CD4-positive, alpha-beta T cell treated with Interleukin-17A for 4 hours (primary cell): ENCODE data around the gene COL19A1.

Experiments
- DNase-seq: peaks from one replicate; pipeline ENCODE4 v3.0.0-alpha.2; 2020; ENCODE audit warnings: mixed read lengths

The COL19A1 gene

DNA sequence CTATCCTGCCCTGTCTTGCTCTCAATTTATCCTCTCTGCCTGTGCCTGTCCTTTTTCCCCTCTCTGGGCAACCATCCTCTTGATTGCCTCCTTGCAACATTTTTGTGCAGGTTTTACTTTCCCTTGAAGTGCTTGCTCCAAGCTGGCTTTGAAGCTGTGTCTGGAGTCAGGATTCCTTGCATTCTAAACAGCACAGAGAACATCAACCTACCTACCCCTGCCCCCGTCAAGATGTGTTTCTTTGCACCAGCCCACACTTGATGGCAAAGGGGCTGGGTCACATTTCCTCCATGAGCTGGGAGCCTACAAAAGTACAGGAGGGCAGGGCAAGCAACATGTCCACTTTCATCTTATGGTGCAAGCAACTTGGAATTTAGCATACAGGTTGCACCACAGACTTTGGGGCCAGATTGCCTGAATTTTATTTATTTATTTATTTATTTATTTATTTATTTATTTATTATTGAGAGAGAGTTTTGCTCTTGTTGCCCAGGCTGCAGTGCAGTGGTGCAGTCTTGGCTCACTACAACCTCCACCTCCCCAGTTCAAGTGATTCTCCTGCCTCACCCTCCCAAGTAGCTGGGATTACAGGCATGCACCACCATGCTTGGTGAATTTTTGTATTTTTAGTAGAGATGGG, 206.3 kb downstream of the COL19A1 start:
- no peak for DNase-seq

DNA sequence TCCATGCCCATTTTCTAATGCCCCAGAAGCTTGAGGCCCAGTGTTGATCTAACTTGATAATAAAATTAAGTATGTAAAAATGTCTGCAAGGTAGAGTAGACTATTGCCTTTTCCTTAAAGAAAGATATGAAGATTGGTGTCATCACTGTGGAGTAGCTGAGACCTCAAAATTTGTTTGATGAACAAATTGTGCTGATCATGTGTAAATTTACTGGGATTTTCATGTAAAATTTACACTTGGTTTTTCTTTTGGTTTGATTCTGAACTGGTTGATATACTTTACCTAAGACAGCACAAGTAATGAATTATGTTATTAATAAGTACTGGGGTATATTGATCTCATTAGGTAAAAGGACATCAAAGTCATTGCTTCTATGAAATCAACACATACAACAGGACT, 207.3 kb downstream of the COL19A1 start:
- no peak for DNase-seq

DNA sequence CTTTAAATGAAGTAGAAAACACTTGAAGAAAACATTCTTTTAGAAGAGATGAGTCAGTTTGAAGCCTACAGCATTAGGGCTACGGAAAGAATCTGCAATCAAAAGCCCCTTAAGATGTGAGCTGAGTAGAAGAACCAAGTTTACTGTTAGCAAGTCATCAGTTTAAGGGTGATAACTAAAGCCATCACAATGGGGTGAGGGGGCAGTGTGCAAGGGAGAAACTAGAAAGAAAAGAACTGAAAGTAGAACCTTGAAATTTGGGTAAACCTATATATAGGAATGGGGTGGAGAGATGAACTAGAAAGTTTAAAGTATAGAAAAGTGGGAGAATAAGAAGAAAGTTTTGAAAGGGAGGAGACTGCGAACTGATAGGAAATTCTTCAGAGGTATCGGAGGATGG, 212.9 kb downstream of the COL19A1 start:
- DNase-seq, result no peak

DNA sequence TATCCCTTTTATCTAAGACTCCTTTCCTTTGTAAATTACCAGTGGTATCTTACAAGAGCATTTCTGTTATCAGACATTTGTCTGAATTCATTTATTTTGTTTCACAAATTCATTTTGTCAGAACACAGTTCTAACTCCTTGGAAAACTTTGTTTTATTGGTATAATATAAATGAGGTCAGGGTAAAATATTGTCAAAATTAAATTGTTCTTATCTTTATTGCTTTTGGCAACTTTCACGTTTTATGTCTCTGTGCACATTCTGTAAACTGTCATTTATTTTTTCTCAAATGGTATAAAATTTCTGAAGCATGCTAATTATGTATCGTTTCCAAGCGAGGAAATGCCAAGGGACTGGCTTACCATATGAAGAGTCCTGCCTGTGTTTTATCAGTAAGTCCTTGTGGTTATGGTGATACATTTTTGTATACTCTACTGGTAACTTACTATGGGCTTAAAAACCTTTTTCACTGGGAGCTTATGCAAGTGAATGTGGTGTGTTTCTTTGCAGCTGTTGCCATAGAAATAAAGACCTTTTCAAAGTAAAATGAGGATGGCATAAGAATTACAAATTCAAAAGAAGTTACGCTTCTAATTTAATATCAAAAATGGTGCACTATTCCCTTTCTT, 214.2 kb downstream of the COL19A1 start:
- no peak for DNase-seq

DNA sequence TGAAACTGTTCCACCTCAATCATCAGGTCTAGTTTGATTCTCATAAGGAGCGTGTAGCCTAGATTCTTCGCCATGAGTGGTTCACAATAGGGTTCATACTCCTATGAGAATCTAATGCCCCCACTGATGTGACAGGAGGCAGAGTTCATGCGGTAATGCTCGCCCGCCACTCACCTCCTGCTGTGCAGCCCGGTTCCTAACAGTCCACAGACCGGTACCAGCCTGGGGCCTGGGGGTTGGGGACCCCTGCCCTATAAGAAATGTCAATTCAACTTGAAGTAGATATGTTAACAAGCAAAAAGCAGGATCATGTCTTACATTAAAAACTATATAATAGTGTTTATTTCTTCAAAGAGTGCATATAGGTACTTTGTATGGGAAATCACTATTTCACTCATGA, 216.5 kb downstream of the COL19A1 start:
- no peak for DNase-seq

DNA sequence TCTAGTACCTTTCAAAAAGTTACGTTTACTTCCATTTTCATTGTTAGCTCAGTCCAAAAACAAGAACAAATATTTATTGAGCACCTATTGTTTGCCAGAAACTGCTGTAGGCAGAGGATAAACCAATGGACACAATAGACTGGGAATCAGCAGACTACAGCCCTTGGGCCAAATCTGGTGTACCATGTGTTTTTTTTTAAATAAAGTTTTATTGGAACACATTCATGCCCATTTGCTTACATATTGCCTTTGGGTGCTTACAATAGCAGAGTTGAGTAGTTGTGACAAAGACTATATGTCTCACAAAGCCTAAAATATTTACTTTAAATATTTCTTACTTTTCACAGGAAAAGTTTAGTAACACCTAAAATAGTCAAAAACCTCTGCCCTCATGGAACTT, 220.4 kb downstream of the COL19A1 start:
- no peak for DNase-seq

DNA sequence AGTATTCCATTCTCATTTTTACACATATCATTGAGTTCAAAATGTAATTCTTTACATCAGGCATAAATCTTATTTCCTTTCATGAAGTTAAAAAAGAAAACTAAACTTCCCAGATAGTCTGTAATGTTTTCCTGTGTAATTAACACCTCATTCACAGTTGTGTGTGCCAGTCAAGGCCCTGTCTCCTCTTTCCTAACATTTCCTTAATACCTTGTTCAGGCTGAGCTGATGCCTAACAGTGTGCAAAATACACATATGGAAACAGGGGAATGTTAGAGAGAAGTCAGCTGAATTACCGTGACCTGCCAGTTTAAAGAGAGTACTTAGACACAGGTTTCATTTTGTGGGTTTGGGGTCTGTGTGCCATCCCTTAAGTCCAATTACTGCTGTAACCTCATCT, 227.8 kb downstream of the COL19A1 start:
- DNase-seq, result no peak

DNA sequence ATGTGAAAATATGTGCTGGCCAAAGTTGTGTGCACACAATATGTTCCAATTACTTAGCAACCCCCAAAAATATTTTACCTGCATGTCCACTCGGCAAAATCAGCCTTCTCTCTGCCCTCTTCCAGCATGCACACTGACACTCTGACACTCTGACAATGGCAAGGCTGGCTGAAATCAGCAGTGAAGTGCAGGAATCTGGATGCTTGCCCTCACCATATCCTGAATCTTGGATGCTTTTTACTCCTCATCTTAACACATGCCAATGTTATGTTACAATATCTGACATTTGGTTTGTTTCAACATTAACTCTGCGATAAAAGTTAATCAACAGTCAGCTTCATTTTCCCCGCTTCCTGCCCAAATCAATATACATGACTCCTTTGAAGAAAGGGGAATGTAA, 233.4 kb downstream of the COL19A1 start:
- no peak for DNase-seq

DNA sequence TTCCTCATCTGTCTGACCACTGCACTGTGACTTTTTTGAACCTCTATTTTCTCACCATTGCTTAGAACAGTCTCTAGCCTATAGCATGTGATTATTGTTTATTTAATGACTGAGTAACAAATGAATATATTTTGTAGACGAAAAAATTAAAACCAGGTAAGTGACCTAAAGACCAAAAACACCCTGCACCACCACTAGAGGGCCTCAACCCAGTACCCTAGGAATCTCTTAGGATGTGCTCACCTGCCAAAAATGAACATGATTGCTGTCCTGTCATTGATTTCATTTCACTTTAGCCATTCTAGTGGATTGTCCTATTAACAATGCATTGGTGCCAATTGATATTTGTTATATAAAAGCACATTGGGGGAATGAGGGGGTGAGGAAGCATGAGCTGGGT, 237.4 kb downstream of the COL19A1 start:
- DNase-seq, result no peak

DNA sequence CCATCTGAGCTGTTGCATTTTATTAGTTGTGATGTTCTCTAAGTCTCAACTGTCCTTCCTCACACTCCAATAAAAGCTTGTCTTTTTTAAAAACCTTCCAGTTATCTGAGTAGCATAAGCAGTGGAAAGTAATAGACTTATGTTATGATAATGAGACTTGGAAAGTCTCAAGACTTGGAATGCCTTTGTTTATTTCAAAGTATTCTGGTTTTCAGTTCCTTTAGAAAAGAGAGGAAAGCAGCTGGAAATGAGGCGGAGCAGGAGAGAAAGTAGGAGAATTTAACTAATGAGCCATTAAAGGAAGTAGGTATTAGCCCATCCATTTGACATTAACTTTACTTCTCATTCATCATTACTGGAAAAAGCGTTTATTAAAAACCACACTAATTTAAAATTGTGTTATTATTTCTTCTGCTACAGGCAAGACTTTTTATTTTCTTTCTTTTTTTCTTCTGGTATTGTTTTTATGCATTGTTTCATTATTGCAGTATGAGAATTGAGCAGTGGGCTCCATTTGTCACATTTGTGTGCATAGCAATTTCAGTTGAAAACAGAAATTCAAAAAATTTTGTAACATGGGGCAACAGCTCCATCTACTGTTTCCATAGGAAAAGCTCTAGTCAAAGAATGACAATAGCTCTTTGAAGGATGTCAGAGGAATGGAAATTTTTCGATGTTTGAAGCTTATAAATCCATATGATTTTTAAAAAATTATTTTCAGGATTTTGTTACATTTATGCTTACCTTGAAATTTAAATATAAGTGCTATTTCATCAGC, 241.7 kb downstream of the COL19A1 start:
- no peak for DNase-seq

DNA sequence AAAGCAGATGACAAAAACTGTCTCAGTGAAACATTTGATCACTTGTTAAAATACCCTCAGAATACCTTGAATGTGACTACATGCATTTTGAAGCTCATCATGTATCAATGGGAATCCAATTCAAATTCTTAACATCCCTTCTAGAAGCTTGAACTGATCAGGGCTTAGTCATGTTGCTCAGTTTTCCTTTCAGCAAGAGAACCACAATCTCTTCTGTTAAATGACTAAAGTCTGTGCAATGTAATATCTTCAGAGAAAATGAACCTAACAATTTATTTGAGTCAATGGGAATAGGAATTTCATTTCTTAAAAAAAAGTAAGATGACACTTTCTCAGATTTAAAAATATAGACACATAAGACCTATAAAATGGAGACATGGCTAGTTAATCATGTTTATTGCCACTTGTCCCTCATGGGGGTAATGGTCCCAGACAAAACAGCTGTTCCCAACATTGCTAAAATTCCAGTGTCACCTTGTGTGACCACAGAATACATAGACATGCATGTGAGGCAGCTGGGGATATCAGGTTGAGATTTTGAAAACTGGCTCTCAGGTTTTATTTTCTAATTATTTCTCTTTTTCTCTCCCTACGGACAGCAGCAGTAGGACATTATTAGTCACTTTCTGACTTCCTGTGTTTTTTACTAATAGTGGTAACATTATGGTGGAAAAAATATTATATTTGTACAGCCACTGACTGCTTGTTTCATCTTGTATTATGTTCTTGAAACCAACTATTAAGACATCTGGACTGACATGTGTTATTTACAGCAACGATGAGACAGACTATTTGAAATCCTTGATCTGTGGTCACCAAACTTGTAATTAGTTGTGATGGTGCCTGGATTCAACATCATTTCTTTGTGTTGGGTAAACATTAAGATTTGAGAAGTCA, 244.0 kb downstream of the COL19A1 start:
- DNase-seq, result no peak

DNA sequence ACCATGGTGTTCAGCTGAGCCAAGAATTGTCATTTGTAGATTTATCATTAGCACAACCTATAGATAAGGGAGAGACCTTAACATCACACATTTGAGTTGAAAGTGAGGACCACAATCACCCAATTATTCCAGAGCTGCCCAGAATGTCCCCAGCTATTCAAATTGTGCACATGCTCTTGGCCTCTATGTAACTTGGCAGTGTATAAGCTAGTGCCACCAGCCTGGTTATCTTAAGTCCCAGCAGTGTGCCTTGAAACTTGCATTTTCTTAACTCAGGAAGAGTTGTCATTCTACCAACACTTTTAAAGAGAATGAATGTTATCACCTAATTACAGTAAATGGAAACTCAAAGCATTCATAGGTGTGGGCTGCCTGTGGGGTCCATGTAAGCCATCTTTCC, 245.4 kb downstream of the COL19A1 start:
- no peak for DNase-seq

DNA sequence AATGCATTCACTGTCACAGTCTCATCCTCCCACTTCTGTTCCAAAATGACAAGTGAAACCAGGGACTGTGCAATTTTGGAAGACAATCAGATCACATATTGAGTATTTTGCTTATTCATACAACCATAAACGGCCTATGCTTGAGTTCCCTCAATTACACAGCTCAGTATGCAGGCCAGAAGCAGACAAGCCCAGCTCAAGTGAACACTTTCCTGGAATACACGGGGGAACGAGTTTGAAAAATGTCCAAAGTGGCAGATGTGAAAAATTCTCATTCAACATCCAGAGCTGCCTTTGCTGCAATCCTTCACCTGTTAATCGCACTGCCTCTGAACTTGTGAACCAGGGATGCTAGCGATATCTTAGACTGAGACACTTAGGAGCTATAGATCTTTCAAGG, 246.4 kb downstream of the COL19A1 start:
- no peak for DNase-seq

DNA sequence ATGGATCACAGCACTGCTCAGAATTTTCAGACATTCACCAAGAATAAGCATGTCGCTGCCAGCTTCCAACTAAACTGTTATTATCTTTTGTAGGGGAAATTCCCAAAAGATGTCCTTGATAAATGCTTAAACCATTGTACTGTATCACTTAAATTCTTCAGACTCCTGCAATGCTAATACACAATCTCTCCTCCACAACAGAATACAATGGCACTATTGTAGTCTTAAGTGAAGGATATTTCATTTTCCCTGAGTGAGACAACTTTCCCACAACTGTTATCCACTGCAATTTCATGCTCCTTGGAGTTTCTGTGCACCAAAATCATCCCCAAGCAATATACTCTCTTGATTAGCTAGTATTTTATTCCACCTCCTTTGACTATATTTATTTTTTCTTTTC, 246.8 kb downstream of the COL19A1 start:
- no peak for DNase-seq

DNA sequence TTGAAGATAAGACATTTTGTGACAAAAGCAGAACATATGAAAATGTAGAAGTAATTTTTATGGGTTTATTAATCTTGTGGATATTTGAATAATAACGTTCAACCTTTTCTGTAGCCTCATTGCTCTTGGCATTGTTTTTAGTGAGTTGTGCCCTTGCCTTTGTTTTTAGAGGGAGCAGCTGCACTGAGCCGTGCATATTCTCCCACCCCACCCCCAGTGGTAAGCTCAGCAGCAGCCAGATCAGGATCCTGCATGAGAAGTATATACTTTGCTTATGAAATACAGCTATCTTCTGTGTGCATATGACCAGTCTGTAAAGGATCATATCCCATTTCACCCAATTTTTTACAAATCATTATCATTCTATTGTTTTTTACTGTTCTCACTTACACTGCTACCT, 252.3 kb downstream of the COL19A1 start:
- no peak for DNase-seq

DNA sequence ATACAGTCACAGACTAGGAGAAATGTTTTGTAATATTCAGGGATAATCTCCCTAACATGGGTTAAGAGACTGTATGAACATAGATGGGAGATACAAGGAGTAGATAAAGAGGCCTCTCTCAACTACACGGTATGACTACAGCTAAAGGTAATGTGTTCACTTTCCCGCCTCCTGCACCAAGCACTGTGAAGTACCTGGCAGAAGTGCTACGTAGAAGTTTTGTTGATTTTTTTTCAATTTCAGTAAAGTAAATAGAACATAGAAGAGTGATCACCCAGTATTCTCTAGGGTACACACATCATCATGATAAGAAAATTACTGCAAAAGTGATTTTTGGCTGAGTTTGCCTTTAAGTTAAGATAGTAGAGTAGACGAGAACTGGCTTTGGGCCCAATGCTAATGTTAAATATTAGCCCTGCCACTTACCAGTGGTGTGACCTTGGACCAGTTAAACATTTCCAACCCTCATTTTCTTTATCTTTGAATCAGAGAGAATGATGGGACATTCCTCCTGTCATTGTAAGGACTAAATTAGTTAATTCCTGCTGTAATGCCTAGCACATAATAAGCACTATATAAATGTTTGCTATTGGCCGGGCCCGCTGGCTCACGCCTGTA, 253.0 kb downstream of the COL19A1 start:
- no peak for DNase-seq

DNA sequence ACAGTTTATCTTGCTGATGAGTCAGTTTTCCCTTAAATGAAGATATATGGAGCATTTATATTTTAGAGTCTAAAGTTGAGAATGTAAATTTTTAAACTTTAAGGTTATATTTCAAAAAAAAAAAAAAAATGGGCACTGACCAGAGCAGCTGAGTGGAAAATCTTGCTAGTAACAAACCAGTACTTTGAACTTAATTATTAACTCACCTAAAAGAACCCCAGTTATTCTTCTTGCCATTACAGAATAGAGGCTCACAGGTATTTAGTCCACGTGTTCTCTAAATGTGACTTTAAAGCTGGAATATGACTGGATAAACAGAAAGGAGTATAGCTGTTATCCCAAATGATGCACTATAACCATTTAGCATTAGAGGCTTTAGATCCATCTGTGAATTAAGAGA, 258.1 kb downstream of the COL19A1 start:
- no peak for DNase-seq

DNA sequence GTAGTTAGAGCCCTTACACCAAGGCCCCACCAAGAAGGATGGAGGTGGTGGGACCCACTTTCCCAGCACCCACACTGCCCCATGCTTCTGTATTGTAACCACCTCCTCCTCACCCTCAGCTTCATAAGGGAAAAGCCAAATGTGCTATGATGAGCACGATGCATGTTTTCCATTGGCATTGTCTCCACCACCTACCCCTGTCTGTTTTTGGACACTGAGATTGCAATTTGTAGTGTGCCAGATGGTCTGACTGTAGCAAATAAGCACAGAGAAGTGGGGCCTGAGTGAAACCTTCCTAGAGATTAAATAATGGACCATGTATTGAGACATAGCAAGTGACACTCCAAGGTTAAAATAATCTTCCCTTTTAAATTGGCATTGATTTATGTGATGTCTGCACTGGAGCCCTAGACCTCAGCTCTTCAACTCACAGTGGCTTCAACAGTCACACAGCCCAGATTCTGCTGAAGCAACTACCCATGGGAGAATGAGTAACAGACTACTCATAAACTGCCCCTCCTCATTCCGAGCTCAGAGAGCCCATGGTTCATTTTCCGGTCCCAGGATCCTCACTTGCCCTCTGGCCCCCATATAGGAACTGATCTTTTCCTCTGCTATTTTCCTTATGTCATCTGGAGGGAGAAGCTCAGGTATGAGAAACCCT, 258.7 kb downstream of the COL19A1 start:
- no peak for DNase-seq

DNA sequence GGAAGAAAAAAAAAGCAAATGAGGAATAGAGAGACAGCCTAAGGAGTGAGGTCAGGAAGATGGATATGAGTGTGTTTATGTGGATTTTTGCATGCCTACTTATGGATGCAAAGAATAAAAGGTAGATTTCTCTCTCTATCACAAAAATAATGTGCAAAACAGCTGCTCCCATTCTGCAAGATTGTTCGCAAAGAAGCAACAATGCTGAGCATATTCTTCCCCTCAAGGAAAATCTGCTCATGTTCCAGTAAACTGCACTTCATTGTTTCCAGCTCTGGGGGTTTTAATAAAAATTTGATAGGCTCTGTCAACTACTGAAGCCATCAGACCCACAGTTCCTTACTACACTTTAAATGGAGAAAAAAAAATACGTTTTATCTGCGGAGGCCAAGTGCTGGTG, 259.2 kb downstream of the COL19A1 start:
- no peak for DNase-seq

DNA sequence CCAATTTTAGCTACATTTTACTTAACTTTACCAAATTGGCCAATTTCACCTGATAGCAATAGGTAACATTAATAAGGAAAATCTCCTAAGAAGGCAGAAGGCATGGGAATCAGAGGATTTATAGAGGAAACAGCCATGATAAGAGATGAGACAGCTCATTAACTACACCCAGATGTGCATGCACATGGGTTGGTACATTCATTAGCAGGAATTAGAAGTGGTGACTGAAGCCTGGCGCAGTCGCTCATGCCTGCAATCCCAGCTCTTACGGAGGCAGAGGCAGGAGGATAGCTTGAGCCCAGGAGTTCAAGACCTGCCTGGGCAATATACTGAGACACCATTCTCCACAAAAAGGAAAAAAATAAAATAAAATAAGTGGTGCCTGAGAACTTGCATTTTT, 263.0 kb downstream of the COL19A1 start:
- DNase-seq, result no peak

DNA sequence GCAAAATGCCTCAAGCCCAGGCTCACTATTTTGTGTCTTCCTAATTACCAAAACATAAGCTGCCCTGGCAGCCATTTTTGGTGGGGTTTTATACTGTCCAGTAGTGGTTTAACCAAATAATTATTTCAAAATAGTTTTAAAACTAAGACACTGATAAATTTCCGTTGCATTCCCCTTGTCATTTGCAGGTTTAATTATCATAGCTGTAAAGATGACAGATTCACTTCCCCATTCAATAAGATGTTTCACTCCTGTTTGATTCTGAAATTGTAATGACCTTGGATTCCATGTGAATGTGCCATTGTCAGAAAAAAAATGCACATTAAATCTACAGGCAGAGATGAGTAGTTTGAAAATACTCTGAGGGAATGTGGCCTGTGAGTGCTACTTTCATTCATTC, 264.5 kb downstream of the COL19A1 start:
- no peak for DNase-seq

DNA sequence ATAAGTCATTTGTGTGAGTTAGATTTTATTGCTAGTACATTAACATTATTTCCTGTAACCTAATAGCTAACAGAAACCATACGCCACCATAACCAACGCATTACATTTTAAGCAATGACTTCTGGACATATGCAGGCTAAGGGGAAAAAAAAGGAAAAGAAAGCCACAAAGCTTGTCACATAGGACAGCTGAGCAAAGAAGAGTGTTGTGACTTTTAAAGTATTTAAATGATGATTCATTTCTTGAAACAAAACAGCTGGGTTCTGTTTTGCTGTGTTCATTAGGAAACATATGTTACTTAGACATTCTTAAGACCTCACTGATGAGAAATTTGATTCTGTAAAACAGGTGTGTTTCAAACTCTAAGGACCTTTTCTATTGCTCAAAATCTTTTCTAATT, 265.2 kb downstream of the COL19A1 start:
- no peak for DNase-seq
